Stimulated activated CD4-positive, alpha-beta T cell treated with anti-CD3 and anti-CD28 coated beads, Interleukin-15, amount 100 ng/mL, for 1 hour (primary cell): ENCODE measurements around the gene COL16A1.

Experiments used
- DNase-seq, 2 donors: peaks; one replicate each; pipeline ENCODE4 v3.0.0-alpha.2; 2020; ENCODE audit warnings: low read depth in 1 of 2, low spot score in 1 of 2

The COL16A1 gene

GRCh38 chr1:31688233-31688918 is 15.4 kb downstream of the COL16A1 start:
- no peak for DNase-seq

DNA sequence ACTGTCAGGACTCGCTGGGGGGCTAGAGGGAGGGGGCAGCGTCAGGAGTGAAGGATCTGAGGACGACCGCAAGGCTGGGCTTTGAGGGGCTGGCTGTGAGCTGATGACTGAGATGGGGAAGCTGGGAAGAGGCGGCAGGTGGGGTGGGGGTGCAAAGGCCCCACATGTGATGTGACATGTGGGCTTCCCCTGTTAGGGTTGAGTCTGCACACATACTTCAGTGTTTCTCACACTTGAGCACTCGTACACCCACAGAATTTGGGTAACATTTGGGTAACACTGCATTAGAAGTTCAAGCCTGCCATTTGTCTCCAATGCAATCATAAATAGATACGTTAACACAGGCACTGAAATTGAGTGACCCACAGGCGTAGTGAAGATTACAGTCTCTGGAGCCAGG is 16.2 kb downstream of the COL16A1 start:
- no peak for DNase-seq

- no peak for DNase-seq
Measured at GRCh38 chr1:31685795-31686194, 18.0 kb downstream of the COL16A1 start.

DNA sequence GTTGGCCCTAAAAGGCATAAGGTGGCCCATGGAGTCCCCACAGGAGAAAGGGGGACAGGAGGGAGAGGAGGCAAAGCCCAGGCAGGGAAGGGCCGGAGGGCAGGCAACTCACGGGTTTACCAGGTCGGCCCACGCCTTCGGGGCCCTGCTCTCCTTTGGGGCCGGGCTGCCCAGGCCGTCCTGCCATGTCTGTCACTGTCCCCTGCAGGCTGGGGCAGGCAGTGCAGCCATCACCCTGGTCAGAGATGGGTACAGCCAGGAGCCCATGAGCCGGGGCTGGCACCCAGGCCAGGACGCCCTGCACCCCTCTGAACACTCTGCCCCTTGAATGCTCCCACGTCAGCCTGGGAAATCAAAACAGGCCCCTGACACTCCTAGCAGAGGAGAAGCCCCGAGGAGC is 19.8 kb downstream of the COL16A1 start:
- no peak for DNase-seq

DNA sequence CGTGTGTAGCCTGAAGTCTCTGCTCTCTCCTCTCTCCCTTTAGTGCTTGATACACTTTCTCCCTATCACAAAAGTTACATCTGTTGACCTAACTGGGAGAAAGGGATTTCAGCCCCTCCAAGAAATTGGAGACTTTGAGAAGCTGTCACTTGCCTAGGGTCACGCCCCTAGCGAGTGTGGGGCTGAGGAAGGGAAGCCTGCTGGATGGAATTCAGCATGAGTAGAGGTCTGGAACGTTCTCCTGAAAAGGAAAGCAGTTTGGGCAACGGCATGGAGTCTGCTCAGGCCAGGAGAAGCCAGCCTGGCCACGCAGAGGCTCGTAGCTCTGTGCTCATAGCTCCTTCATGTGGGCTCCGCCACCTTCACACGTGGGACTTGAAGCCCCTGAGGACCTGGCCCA is 22.4 kb downstream of the COL16A1 start:
- DNase-seq = no peak

DNA sequence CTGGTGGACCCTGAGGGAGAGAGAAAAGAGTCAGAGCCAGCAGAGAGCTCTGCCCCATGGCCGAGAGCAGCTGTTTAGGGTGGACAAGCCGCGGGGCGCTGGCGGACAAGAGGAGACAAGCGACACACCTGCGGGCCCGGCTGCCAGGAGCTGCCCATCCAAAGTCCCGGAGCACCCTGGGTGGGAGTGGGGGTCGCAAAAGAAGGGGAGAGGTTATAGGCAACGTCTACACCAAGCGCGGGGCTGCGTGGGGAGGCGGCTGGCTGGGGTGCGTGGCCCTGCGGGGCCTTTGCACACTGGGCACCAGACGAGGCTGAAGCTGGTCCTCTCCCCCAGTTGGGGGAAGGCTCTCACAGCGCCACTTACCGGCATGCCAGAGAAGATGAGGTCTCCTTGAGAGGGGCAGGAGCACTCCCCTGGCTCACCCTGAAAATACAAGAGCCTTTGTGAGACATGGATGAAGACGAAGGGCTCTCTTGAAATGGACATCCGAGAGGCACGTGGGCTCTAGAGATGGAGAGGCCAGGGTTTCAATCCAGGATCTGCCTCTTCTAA is 24.1 kb downstream of the COL16A1 start:
- DNase-seq = no peak

DNA sequence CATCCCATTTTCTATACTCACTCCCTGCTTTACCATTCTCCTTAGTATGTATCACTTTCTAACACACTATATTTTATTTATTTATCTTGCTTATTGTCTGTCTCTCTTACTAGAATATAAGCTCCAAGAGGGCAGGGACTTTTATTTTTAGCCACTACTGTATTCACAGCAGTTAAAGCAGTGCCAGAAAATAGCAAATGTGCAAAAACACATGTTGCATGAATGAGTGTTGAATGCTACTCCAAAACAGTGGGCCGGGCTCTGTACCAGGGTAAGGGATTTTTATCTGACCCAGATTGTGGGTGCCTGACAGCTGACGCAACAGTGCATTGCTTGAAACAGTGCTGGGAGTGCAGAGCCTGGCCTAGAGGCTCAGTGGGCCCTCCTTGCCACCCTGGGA is 24.7 kb downstream of the COL16A1 start:
- DNase-seq = no peak

- DNase-seq = no peak
Measured at GRCh38 chr1:31678681-31679080, 25.1 kb downstream of the COL16A1 start.

DNA sequence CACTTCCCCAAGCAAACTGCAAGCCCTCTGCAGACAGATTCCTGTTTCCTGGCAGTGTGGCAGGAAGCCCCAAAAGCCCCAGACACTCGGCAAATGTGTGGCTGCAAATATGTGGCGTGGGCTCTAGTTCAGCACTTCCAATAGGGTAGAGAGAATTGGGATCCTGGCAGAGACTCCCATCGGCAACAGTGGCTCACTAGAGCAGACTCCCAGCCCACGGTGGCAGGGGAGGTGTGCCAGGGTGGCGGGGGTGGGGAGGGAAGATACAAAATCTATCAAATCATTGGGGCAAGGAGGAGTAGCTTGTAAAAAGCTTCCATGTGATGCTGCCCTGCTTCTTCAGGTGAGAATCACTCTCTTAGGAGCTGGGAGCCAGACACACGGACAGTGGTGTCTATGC is 25.9 kb downstream of the COL16A1 start:
- no peak for DNase-seq

DNA sequence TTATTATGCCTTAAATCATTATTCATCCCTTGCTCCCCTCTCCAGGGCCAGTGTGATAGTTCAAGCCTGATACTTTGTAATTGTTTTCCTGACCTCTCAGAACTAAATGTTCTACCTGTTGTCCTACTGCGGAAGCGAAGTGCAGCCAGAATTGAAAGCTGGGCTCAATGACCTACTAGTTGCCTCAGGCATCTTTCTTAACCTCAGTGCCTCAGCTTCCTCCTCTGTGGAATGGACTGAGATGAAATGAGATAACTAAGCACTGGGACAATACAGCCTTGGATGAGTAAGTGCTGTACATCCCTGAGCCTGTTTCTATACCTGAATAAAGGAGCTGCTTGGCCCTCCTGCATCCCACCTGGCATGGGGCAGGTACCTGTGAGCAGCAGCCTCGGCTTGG is 26.4 kb downstream of the COL16A1 start:
- DNase-seq = no peak

GRCh38 chr1:31675756-31676155 is 28.1 kb downstream of the COL16A1 start:
- DNase-seq = no peak

DNA sequence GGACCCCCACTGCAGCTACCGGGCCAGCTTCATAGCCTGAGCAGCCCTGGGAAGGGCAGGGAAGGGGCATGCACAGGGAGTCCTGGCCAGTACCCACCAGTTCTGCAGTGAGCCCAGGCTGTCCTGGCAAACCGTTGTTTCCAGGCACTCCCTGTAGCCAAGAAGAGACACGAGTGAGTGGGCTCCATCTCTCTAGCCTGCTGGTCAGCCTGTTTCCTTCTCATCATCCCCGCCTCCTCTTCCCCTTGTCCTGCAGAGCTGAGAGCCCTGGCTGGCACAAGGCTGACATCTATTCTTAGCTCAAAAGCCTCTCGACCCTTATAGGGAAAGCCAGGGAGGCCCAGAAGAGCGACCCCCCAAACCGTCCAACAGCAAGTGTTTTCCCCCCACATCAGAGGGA is 28.7 kb downstream of the COL16A1 start:
- no peak for DNase-seq

DNA sequence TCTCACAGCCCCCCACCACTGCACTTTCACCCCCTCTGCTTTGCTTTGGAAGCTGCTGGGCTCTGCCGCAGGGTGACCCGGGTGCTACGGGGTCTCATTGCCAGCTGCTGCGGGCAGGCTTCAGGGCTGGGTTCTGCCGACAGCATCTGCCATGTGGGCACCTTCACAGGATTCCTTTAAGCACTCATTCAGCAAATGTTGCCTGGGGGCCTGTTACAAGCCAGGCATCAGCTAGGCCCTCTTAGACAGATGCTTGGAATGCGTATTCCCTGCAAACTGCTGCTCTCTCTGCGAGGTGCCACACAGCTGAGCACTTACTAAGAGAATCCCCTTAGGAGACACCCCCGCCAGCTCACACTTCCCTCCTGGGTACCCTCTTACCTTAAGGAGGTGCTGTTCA is 29.2 kb downstream of the COL16A1 start:
- DNase-seq = no peak

DNA sequence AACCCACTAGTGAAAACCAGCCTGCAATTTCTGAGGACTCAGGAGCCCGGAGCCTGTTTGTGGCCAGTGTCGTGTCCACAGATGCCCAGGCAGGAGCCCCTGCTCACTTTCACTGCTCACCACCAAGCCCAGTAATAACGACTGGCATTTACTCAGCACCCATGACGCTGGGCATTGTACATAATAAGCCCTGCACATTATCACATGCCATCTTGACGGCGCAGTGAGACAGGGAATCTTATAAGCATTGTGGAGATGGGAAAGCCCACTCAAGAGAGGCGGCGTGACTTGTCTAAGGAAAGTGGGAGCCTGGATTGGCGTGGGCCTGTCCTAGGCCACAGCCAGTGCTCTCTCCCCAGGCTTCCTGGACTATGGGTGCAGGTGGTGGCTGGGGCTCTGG is 30.4 kb downstream of the COL16A1 start:
- no peak for DNase-seq

- no peak for DNase-seq
Measured at GRCh38 chr1:31672986-31673385, 30.8 kb downstream of the COL16A1 start.

GRCh38 chr1:31671561-31672201 is 32.1 kb downstream of the COL16A1 start:
- DNase-seq = no peak

GRCh38 chr1:31671147-31671546 is 32.7 kb downstream of the COL16A1 start:
- DNase-seq = no peak

GRCh38 chr1:31670593-31670964 is 33.2 kb downstream of the COL16A1 start:
- DNase-seq = no peak

GRCh38 chr1:31669786-31670592 is 33.8 kb downstream of the COL16A1 start:
- DNase-seq = no peak

GRCh38 chr1:31669433-31669785 is 34.4 kb downstream of the COL16A1 start:
- no peak for DNase-seq

- no peak for DNase-seq
Measured at GRCh38 chr1:31668303-31668883, 35.4 kb downstream of the COL16A1 start.
